ENCODE measurements around the gene LYST.

Gene LYST

DNA sequence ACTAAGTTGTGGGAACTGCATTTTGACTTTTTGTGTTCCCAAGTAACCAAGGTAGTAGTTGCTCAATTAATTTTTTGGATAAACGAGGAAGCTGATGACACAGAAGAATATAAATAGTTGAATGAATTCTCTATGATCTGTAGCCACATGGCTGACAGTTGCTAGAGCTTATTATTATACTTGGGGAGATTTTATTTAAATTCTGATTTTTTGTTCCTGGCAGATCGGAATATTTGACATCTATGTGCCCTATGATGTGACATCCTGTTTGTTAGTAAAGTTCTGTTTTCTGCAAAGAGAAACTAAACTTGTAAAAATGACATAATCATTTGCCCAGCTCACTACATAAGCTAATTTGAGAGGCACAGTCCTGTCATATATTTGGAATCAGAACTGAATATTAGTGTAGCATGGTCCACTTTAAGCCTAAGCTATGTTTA is 9.7 kb upstream of the LYST start:
- CTCF ChIA-PET: interaction anchor here (0.7 kb wide), 1 partner anchor 112 kb away, joined by 5 read pairs; no protein-coding TSS in a partner anchor
- TF ChIP-seq, protein P1, sequence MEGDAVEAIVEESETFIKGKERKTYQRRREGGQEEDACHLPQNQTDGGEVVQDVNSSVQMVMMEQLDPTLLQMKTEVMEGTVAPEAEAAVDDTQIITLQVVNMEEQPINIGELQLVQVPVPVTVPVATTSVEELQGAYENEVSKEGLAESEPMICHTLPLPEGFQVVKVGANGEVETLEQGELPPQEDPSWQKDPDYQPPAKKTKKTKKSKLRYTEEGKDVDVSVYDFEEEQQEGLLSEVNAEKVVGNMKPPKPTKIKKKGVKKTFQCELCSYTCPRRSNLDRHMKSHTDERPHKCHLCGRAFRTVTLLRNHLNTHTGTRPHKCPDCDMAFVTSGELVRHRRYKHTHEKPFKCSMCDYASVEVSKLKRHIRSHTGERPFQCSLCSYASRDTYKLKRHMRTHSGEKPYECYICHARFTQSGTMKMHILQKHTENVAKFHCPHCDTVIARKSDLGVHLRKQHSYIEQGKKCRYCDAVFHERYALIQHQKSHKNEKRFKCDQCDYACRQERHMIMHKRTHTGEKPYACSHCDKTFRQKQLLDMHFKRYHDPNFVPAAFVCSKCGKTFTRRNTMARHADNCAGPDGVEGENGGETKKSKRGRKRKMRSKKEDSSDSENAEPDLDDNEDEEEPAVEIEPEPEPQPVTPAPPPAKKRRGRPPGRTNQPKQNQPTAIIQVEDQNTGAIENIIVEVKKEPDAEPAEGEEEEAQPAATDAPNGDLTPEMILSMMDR (conservative IDR thresholded peaks at IDR 0.05; ENCODE audit: low read depth): no peak

DNA sequence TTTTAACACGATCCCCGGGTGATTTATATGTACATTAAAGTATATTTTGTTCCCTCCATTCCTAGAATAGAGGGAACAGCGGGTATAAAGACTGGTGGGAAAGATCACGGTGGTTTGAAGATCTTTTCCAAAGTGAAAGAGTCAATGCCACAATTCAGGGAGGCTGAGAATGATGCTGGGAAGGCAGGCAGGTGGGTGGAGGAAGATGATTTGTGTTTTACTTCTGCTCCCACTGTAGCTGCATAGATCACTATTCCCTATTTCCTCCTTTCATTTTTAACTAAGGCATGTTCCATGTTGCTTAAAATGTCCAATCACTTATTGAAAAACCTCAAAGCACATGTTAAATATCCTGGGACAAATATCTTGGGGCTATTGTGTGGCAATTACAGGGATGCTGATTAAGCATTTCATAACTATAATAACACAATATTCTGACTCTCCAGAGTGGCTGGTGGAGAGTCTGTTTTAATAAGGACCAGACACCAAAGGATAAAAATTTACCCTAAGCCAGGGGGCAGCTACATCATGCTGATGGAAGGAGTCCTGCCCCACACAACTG is 8.4 kb upstream of the LYST start:
- H3K27ac ChIP-seq: no peak overlapping the region
- TF ChIP-seq, protein P1 (conservative IDR thresholded peaks at IDR 0.05; ENCODE audit: low read depth): no peak
- no peak for DNase-seq (ENCODE audit: low spot score)
- ChIA-PET POLR2A (ENCODE audit: low non-redundant PET) (no interaction called here), CTCF (no interaction called here)

More for the DNA sequence above, 9.7 kb upstream of the LYST start:
- DNase-seq (ENCODE audit: low spot score): no peak
- no peak overlapping the region for H3K27ac ChIP-seq
- POLR2A ChIA-PET (ENCODE audit: low non-redundant PET): no interaction called here

DNA sequence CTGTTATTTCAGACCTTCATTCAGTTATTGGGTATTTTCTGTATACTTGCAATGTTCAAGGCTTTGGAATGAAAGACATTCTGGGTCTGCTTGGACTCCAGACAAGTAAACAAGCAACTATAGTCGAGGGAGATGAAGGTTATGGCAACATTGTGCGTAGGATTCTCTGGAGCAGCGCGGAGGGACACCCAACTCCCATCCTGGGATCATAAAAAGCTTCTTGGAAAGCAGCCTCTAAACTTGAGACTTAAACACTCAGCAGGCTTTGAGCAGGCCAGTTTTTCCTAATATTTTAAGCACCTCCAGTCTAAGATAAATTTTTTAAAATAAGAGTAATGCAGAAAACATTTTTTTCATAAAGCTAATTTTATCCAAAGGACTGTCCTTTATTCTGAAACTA is 7.6 kb upstream of the LYST start:
- no peak overlapping the region for H3K27ac ChIP-seq
- ChIA-PET CTCF (interaction anchor here (0.5 kb wide), 1 partner anchor 98 kb away, joined by 3 read pairs; no protein-coding TSS in a partner anchor), POLR2A (ENCODE audit: low non-redundant PET) (no interaction called here)
- TF ChIP-seq, protein P1 (conservative IDR thresholded peaks at IDR 0.05; ENCODE audit: low read depth): no peak
- no peak for DNase-seq (ENCODE audit: low spot score)

DNA sequence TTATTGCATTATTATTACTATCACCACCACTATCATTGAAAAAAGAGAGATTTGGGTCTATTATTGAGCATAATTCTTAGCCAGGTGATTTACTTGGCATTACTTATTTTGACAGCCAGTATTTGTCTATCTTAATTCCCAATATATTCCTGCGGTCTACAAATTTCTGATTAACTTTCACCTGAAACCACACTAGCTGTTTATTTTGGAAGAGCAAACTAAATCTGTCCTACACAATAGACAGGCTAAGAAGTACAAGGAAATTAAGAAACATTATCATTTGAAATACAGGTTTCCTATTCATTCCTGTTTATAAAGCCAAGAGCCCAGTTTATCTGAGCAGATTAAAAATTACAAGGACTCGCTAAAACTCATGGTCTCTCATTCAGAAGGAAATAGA is 6.9 kb upstream of the LYST start:
- no peak overlapping the region for H3K27ac ChIP-seq
- ChIA-PET CTCF (no interaction called here), POLR2A (ENCODE audit: low non-redundant PET) (no interaction called here)
- TF ChIP-seq, protein P1 (conservative IDR thresholded peaks at IDR 0.05; ENCODE audit: low read depth): no peak
- DNase-seq (ENCODE audit: low spot score): no peak

DNA sequence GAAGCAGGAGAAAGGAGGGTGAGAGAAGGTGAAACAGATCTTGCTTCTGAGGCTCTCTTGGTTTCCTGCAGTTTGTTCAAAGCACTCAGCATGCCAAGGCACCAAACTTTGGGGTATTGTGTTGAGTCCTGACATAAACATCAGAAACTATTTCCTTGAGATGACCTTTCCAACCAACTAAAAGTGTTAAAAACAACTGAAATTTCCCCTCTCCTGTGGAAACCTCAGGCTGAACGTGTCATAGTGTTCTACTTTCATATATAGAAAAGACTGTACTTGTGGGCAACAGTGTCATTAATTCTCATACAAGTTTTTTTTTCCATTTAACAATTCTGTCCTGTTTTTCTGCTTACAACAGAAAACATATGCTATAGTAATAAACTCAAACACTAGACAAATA is 6.3 kb upstream of the LYST start:
- ChIA-PET POLR2A (ENCODE audit: low non-redundant PET) (no interaction called here), CTCF (no interaction called here)
- no peak for DNase-seq (ENCODE audit: low spot score)
- no peak overlapping the region for H3K27ac ChIP-seq
- TF ChIP-seq, protein P1 (conservative IDR thresholded peaks at IDR 0.05; ENCODE audit: low read depth): no peak

DNA sequence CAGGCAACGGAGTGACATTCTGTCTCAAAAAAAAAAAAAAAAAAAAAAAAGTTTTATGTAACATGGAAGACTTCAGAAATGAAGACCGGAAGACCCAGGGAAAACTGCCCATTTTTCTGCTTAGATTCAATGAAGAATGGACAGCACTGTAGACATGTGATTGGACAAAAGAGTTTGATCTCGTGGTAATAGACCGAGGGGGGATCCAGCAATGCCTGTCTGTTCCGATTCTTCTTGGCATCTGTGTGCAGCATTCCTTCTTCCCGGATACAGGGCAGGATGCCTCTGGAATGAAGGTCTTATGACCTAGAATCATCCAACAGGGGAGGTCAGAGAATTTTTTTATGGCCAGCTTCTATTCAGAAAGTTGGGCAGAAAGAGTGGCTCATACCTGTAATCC is 5.6 kb upstream of the LYST start:
- ChIA-PET CTCF (no interaction called here), POLR2A (ENCODE audit: low non-redundant PET) (no interaction called here)
- no peak for DNase-seq (ENCODE audit: low spot score)
- TF ChIP-seq, protein P1 (conservative IDR thresholded peaks at IDR 0.05; ENCODE audit: low read depth): no peak
- H3K27ac ChIP-seq: no peak overlapping the region
